IPS-18c (cell line): Measurements from ENCODE around the gene SPRYD7.
"Not testable (repeated sequence)": the region's sequence is repeated elsewhere in the genome, so short reads cannot be mapped to it uniquely, and the experiment has no call there.

Experiments used
- H3K4me3 ChIP-seq: 2 replicates; pipeline ENCODE4 v1.7.0; 2013; ENCODE audit warnings: low read depth, mild to moderate bottlenecking, low read length, moderate library complexity; ENCODE audit not compliant: insufficient read depth
- H3K9me3 ChIP-seq: one replicate; pipeline ENCODE4 v1.6.1; 2013; ENCODE audit warnings: mild to moderate bottlenecking, low read length, moderate library complexity; ENCODE audit not compliant: control insufficient read depth, insufficient read depth

The SPRYD7 gene

DNA sequence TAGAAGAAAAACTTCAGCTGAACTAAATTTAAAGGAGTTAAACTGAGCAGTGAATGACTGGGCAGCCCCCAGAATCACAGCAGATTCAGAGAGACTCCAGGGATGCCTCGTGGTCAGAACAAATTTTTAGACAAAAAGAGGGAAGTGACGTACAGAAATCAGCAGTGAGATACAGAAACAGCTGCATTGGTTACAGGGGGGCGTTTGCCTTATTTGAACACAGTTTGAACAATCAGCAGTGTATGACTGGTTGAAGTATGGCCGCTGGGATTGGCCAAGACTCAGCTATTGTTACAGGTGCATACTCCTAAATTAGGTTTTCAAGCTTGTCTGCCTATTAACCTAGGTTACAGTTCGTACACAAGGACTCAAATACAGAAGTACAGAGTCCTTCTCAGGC lies 2.2 kb upstream of the SPRYD7 start:
- no peaks in the 10 kb centered on the region for H3K9me3 ChIP-seq
- no peak overlapping the region for H3K4me3 ChIP-seq

GRCh38 chr13:49936968-49937273 lies 781 bp upstream of the SPRYD7 start:
- no peaks in the 10 kb centered on the region for H3K9me3 ChIP-seq
- peak overlapping the region; percentile 87 for H3K4me3 ChIP-seq

GRCh38 chr13:49935171-49936074 lies 717 bp downstream of the SPRYD7 start:
- H3K9me3 ChIP-seq, result peaks cover 2% of the 10 kb centered on the region
- H3K4me3 ChIP-seq, result peak overlapping the region; percentile 87

DNA sequence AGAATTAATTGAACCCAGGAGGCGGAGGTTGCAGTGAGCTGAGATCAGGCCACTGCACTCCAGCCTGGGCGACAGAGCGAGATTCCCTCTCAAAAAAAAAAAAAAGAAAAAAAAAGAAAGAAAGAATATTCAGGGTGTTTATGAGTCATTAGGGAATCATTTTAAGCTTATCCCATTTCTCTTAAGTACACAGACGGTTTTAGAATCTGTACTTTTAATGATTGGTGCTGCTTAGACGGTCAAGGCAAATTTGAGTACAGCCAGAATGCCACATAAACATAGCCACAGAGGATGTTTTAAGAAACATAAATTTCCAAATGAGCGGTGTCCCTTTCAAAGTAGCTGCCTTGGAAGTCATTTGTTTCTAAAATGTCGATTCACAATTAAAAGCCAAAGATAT lies 2.6 kb downstream of the SPRYD7 start:
- Histone ChIP-seq H3K9me3 (peaks cover 2% of the 10 kb centered on the region), H3K4me3 (no peak overlapping the region)

GRCh38 chr13:49932868-49933267 lies 3.3 kb downstream of the SPRYD7 start:
- Histone ChIP-seq H3K4me3 (no peak overlapping the region), H3K9me3 (peaks cover 2% of the 10 kb centered on the region)

DNA sequence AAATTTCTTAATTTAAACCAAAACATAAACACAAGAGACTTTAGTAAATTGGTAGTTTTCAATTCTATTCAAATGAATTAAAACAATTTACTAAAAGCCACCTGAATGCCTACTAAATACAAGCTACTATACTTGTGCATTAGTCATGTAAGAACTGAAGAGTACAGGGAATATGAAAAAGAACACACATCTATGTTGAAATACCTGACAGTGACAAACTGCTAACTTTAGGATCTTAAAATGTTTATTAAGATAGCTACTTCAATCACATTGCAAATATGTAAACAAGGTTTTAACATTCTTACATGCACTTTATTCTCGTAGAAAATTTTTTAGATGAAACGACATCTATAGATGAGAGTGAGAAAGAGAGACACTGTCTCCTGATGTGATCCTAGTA lies 4.1 kb downstream of the SPRYD7 start:
- Histone ChIP-seq H3K9me3 (peaks cover 2% of the 10 kb centered on the region), H3K4me3 (no peak overlapping the region)

DNA sequence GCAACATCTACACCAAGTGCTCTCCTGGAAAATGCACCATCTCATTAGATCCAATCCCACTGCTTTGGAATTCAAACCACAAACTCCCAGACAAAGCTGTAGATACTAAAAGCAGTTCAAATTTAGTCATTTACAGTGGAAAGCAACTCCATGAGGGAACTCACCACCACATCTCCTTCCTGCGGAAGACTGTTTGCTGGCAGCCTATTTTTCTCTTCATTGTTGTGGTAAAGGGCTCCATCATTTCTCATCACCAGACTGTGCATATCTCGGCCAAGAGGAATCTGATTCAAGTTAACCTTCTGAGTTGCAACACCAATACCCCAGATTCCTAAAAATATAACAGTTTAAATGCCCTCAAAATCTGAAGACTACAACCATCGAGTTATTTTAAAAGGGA lies 8.4 kb downstream of the SPRYD7 start:
- no peak overlapping the region for H3K4me3 ChIP-seq

DNA sequence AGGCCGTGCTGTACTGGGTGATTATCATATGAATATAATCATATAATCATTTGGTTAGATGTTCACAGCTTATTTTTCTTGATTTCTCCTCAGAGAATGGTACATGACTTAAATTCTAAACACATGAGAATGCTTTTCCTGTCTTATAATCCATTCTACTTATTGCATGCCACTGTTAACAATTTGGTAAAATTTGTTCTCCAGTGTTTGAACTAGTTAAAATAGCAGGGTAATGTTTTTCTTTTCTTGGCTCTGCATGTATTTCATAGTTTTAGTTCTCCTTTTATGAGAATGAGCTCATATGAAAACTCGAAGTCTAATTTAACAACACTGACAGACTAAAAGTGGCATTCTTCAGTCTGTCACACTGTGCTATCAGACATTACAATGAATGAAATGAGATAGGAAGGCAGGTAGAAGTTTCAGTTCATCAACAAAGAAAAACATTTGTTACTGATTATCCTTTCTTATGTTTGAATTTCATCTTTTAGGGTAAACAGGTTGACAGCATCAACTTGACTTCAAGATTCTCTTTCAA lies 10.2 kb downstream of the SPRYD7 start:
- Histone ChIP-seq H3K4me3 (no peak overlapping the region), H3K9me3 (peaks cover under 1% of the 10 kb centered on the region)

More for the DNA sequence above, 8.4 kb downstream of the SPRYD7 start:
- peaks cover 2% of the 10 kb centered on the region for H3K9me3 ChIP-seq

DNA sequence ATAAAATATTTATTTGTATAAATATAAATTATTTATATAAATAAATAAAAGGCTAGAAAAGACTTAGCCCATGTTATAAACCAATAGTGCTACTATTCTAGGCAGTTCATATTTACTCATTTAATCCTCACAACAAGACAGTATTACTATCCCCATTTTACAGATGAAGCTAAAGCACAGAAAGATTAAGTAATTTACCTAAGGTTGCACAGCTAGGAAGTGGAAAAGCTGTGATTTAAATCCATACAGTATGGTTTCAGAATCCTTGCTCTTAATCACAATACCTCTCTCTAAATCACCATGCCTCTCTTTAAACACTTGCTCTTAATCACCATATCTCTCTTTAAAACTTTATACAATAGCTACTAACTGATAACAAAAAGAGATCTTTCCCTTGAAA lies 13.8 kb downstream of the SPRYD7 start:
- H3K4me3 ChIP-seq, result no peak overlapping the region
- no peaks in the 10 kb centered on the region for H3K9me3 ChIP-seq

DNA sequence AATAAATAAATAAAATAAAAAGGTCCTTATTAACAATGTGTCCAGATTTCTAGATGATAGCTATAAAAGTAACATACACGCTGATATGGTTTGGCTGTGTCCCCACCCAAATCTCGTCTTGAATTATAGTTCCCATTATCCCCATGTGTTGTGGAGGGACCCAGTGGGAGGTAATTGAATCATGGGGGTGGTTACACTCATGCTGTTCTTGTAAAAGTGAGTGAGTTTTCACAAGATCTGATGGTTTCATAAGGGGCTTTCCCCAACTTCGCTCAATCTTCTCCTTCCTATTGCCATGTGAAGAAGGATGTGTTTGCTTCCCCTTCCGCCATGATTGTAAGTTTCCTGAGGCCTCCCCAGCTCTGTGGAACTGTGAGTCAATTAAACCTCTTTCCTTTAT lies 15.2 kb downstream of the SPRYD7 start:
- not testable (repeated sequence) for H3K9me3 ChIP-seq, H3K4me3 ChIP-seq

- H3K4me3 ChIP-seq, H3K9me3 ChIP-seq: not testable (repeated sequence)
Observed at GRCh38 chr13:49918106-49918505, 18.0 kb downstream of the SPRYD7 start.

GRCh38 chr13:49914947-49915346 lies 21.2 kb downstream of the SPRYD7 start:
- H3K4me3 ChIP-seq, result no peak overlapping the region
- H3K9me3 ChIP-seq, result no peaks in the 10 kb centered on the region

DNA sequence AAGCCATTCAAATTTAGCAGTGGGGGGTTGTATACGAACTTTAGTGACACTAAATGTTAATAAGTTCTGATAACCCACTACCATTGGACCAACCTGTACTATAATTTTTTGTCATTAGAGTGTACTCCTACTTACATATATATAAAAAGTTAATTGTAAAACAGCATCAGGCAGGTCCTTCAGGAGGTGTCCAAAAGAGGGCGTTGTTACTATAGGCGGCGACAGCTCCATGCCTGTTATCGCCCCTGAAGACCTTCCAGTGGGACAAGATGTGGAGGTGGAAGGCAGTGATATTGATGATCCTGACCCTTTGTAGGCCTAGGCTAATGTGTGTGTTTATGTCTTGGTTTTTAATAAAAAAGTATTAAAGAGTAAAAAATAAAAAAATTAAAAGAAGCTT lies 27.5 kb downstream of the SPRYD7 start:
- Histone ChIP-seq H3K4me3 (no peak overlapping the region), H3K9me3 (peaks cover 4% of the 10 kb centered on the region)

GRCh38 chr13:49904729-49905456 lies 31.2 kb downstream of the SPRYD7 start:
- Histone ChIP-seq H3K9me3 (peaks cover 4% of the 10 kb centered on the region), H3K4me3 (no peak overlapping the region)

DNA sequence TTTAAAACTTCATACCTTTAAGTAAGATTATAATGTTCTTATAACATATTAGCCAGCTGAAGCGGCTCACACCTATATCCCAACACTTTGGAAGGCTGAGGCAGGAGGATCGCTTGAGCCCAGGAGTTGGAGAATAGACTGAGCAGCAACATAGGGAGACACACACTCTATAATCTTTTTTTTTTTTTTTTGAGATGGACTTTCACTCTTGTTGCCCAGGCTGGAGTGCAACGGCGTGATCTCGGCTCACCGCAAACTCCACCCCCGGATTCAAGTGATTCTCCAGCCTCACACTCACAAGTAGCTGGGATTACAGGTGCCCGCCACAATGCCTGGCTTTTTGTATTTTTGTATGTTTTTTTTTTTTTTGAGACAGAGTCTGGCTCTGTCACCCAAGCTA lies 37.3 kb downstream of the SPRYD7 start:
- H3K4me3 ChIP-seq, result no peak overlapping the region

GRCh38 chr13:49897713-49898112 lies 38.4 kb downstream of the SPRYD7 start:
- Histone ChIP-seq H3K9me3 (no peaks in the 10 kb centered on the region), H3K4me3 (no peak overlapping the region)

More for the DNA sequence above, 37.3 kb downstream of the SPRYD7 start:
- H3K9me3 ChIP-seq, result no peaks in the 10 kb centered on the region

GRCh38 chr13:49895826-49896225 lies 40.3 kb downstream of the SPRYD7 start:
- H3K4me3 ChIP-seq, result no peak overlapping the region

DNA sequence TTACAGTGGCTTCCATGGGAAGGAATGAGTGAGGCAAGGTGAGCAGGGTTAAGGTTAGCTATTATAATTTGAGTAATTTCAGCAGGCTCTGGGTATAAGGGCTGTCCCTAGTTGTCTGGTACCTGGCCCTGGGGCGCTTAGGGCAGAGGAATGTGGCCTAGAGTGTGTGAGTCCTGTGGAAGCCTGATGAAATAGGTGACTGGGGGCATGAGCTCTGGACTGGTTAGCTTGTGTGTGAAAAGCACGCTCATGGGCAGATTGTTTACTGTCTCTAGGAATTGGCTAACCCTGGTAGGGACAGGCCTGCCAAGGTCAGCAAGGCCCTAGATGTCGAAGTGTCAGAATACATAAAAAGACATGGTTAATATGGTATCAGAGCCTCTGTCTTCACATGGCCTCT lies 42.5 kb downstream of the SPRYD7 start:
- Histone ChIP-seq H3K9me3 (no peaks in the 10 kb centered on the region), H3K4me3 (no peak overlapping the region)

More at GRCh38 chr13:49895826-49896225, 40.3 kb downstream of the SPRYD7 start:
- H3K9me3 ChIP-seq, result no peaks in the 10 kb centered on the region
